Right lobe of liver (tissue), 6 donors: ENCODE measurements around the gene PLXNA4. TPM values are rescaled to one million over a fixed set of nuclear protein-coding genes. Genes with fewer than 3 reads are reported as not detected.

ENCODE experiments used
- ATAC-seq, 4 donors: fragments of 200-7000 bp; cut with Tn5 transposase; one replicate each; pipeline ENCODE4 v1.9.1; 2020; ENCODE audit warnings: mild to moderate bottlenecking in 4 of 4, moderate library complexity in 4 of 4
- DNase-seq, 3 donors: peaks; one replicate each; pipeline ENCODE4 v3.0.0-alpha.2; 2020
- H3K27ac ChIP-seq, 3 donors: fragments of 200-600 bp; one replicate each; pipeline ENCODE4 v1.8.0; 2022
- H3K27me3 ChIP-seq, 2 donors: fragments of 200-600 bp; one replicate each; pipeline ENCODE4 v1.8.0; 2022
- H3K36me3 ChIP-seq, 4 donors: fragments of 200-600 bp; sonication (generic) in 1 of 4; one replicate each; pipeline versions ENCODE4 v1.5.1 to v1.8.0; 2017 to 2022; ENCODE audit warnings: control low read depth in 1 of 4
- H3K4me1 ChIP-seq, 4 donors: fragments of 200-600 bp; sonication (generic) in 1 of 4; one replicate each; pipeline versions ENCODE4 v1.5.1 to v1.8.0; 2017 to 2022; ENCODE audit warnings: control low read depth in 1 of 4
- H3K4me3 ChIP-seq, 3 donors: fragments of 200-600 bp; one replicate each; pipeline ENCODE4 v1.8.0; 2022
- H3K9me3 ChIP-seq, 4 donors: fragments of 200-600 bp; sonication (generic) in 1 of 4; one replicate each; pipeline versions ENCODE4 v1.5.1 to v1.8.0; 2017 to 2022; ENCODE audit warnings: control low read depth in 1 of 4
- POLR2A ChIP-seq: fragments of 450-650 bp; IDR thresholded peaks from one replicate; pipeline ENCODE4 v1.6.1; 2017; ENCODE audit warnings: antibody characterized with exemption, mild to moderate bottlenecking
- WGBS: methylation state at CpG from one replicate; pipeline ENCODE4 v1.1.6; 2018; ENCODE audit warnings: low coverage, low lambda C conversion rate; ENCODE audit not compliant: insufficient coverage; ENCODE audit errors: missing lambda C conversion rate; 5-methylcytosine and 5-hydroxymethylcytosine counted together
- intact Hi-C, 2 donors: fragments of 100-400 bp; cut with DNase I; formaldehyde crosslinking; loops; one replicate each; pipeline versions ENCODE4 v1.11.2 to v1.14.1; 2022
- total RNA-seq, 6 experiments: library from RNA; depleted of rRNA in 2 of 6; stranded (reverse); fragments of >200 nt in 2 of 6; fragmentation: NEBNext Ultra II Directional in 3 of 6; extraction: Animal tissue kit (Norgen Biotek cat#: 25700) in 3 of 6; gene quantifications; one replicate each; pipeline versions ENCODE4 v1.1.0 to v1.2.4, GENCODE V29; 2016 to 2023
- TF ChIP-seq, protein P1 (sequence below), 4 donors: fragments of 200-600 bp in 3 of 4; fragments of 450-650 bp in 1 of 4; IDR thresholded peaks; one replicate each; pipeline versions ENCODE4 v1.5.1 to v1.8.0; 2016 to 2022; ENCODE audit warnings: antibody characterized with exemption in 4 of 4, mild to moderate bottlenecking in 2 of 4
- donor health status: DM: no; HTN: yes; CAD: no.
- donor health status: DM: no; HTN: no; CAD: no.
- donor health status: DM: no; HTN: no; CAD: no.
- donor health status: DM: no; HTN: yes; CAD: no.
- donor health status: DM: no; HTN: yes; CAD: no.

Gene PLXNA4
- total RNA-seq, 6 experiments from 2014 or later, result 0.17 to 0.90 (median 0.30) TPM

DNA sequence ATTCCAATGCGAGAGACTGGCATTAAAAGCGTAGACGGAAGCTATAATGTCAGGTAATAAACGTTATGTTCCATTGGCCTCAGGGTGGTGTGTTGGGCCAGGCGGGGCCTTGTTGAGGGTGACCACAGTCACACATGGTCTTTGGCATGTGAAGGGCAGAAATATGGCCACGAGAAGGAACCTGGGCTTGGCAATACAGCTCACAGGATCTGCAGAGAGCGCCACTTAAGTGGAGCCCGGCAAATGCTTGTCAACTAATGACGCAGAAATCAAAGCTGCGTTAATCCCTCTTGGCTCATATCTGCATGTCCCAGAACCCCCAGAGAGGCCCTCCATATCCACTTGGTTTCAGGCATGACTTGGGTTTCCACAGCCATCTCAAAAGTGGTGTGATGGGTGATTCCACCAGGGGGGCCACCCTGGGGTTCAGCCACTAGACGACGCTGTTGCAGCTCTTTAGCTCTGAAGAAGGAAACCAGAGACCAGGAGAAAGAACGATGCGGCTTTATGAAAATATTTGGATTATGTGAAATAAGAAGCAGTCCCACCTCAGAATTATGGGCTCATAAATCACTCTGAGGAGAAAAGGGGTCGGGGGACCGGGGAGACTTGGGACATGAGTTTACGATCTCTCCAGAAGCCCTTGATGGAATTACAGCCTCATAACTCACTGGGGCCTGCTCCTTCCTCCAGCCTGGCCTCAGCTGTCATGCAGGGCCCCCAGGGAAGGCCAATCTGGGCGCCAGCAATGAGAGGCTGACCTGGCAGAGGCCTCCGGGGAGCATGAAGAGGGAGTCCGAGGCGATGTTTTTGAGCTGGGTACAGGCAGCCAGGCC is 462.5 kb downstream of the PLXNA4 start:
- 72% methylated on average over 9 of the region's 21 CpGs for WGBS
- DNase-seq (no peak), ATAC-seq (no peak)
- intact Hi-C loops, result no loop called here
- no peak overlapping the region for H3K27ac ChIP-seq
- H3K9me3 ChIP-seq, result no peaks in the 10 kb centered on the region
- no peaks in the 10 kb centered on the region for H3K27me3 ChIP-seq
- H3K4me3 ChIP-seq, result no peak overlapping the region
- H3K4me1 ChIP-seq, result no peaks in the 10 kb centered on the region
- TF ChIP-seq POLR2A, result no peak
- TF ChIP-seq, protein P1, sequence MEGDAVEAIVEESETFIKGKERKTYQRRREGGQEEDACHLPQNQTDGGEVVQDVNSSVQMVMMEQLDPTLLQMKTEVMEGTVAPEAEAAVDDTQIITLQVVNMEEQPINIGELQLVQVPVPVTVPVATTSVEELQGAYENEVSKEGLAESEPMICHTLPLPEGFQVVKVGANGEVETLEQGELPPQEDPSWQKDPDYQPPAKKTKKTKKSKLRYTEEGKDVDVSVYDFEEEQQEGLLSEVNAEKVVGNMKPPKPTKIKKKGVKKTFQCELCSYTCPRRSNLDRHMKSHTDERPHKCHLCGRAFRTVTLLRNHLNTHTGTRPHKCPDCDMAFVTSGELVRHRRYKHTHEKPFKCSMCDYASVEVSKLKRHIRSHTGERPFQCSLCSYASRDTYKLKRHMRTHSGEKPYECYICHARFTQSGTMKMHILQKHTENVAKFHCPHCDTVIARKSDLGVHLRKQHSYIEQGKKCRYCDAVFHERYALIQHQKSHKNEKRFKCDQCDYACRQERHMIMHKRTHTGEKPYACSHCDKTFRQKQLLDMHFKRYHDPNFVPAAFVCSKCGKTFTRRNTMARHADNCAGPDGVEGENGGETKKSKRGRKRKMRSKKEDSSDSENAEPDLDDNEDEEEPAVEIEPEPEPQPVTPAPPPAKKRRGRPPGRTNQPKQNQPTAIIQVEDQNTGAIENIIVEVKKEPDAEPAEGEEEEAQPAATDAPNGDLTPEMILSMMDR (IDR thresholded peaks at IDR 0.05), result no peak
- no peaks in the 10 kb centered on the region for H3K36me3 ChIP-seq

DNA sequence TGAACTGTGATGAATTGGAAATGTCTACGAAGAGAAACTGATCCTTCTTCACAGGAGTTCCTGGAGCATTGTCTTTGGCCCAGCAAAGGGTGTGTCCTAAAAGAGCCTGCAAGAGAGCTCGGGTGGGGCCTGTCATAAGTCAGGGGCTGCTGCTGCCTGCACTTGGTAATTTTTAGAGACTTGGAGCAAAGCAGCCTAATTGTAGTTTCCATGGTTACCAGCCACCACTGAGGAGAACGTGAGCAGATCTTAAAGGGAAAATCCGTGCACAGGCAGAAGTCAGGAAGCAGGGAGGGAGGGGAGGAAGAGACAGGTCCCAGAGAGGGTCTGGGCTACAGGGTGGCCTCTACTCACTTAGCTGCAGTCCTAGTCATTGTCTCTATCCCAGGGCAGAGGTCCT is 463.6 kb downstream of the PLXNA4 start:
- no peaks in the 10 kb centered on the region for H3K9me3 ChIP-seq
- no peak for ATAC-seq
- no peak overlapping the region for H3K27ac ChIP-seq
- H3K4me3 ChIP-seq, result no peak overlapping the region
- no peaks in the 10 kb centered on the region for H3K36me3 ChIP-seq
- intact Hi-C loops, result no loop called here
- no peak for DNase-seq
- no peaks in the 10 kb centered on the region for H3K27me3 ChIP-seq
- no peaks in the 10 kb centered on the region for H3K4me1 ChIP-seq
- TF ChIP-seq, protein P1 (IDR thresholded peaks at IDR 0.05), result no peak
- no peak for TF ChIP-seq POLR2A
- WGBS, result 53% methylated on average over 3 of the region's 4 CpGs

DNA sequence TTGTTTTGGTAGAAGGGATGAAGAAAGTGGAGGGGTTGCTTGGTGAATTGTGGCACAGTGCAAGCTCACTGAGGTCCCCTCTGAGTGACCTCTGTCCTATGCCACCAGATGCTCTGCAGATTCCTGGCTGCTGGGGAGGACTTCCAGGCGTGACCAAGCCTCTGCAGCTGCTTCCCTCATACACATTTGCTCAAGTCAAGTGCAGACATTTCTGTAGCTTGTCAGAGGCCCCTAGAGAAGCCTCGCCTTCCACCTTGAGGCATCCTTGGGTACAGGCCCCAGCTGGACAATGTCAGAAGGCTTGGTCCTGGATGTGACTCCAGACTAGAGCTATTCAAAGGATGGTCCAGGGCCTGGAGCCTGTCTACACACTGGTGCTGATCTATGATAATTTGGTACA is 464.2 kb downstream of the PLXNA4 start:
- intact Hi-C loops, result no loop called here
- no peak overlapping the region for H3K4me3 ChIP-seq
- H3K27ac ChIP-seq, result no peak overlapping the region
- H3K9me3 ChIP-seq, result no peaks in the 10 kb centered on the region
- TF ChIP-seq POLR2A, result no peak
- TF ChIP-seq, protein P1 (IDR thresholded peaks at IDR 0.05), result no peak
- H3K27me3 ChIP-seq, result no peaks in the 10 kb centered on the region
- H3K4me1 ChIP-seq, result no peaks in the 10 kb centered on the region
- WGBS, result no CpG with 5 or more reads among the region's 2 CpGs
- no peaks in the 10 kb centered on the region for H3K36me3 ChIP-seq
- DNase-seq, result no peak
- ATAC-seq, result no peak

DNA sequence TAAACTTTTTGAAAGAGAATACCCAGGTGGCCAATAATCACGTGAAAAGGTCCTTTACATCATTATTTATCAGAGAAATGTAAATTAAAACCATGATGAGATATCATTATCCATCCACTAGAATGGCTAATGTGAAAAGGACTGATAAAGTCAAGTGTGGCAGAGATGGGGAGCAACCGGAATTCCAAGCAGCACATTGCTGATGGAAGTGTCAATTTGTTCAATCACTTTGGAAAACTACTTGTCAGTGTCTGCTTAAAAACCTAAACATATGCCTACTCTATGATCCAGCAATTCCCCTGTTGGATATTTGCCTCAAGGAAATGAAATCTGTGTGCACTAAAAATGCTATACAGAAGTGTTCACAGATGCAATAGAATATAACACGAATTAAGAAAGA is 465.6 kb downstream of the PLXNA4 start:
- TF ChIP-seq POLR2A, result no peak
- TF ChIP-seq, protein P1 (IDR thresholded peaks at IDR 0.05), result no peak
- no peak overlapping the region for H3K4me3 ChIP-seq
- no peaks in the 10 kb centered on the region for H3K4me1 ChIP-seq
- no peak overlapping the region for H3K27ac ChIP-seq
- WGBS, result 57% methylated on average over 3 of the region's 3 CpGs
- DNase-seq, result no peak
- no peaks in the 10 kb centered on the region for H3K9me3 ChIP-seq
- intact Hi-C loops, result no loop called here
- ATAC-seq, result no peak
- H3K36me3 ChIP-seq, result no peaks in the 10 kb centered on the region
- H3K27me3 ChIP-seq, result no peaks in the 10 kb centered on the region
